Kidney epithelial cell (primary cell): ENCODE data around the gene TMEM134. TPM values are rescaled to one million over a fixed set of nuclear protein-coding genes. Genes with fewer than 3 reads are reported as not detected.

ENCODE experiments used
- DNase-seq: peaks from one replicate; pipeline ENCODE4 v3.0.0-alpha.2; 2010; ENCODE audit warnings: low read depth
- H3K27me3 ChIP-seq: 2 replicates; pipeline ENCODE4 v1.6.0; 2011; ENCODE audit warnings: low read length; ENCODE audit not compliant: control insufficient read depth, insufficient read depth
- H3K36me3 ChIP-seq: 2 replicates; pipeline ENCODE4 v1.5.1; 2011; ENCODE audit warnings: low read length; ENCODE audit not compliant: control insufficient read depth, insufficient read depth
- H3K4me3 ChIP-seq: 2 replicates; pipeline ENCODE4 v1.5.1; 2011; ENCODE audit warnings: low read depth, mild to moderate bottlenecking, control low read depth, low read length
- CTCF ChIP-seq: IDR thresholded peaks from 2 replicates; pipeline ENCODE4 v1.5.1; 2011; ENCODE audit warnings: mild to moderate bottlenecking, moderate library complexity, low read length, control low read depth, inconsistent platforms; ENCODE audit not compliant: insufficient read depth, poor library complexity, severe bottlenecking
- total RNA-seq: library from RNA; depleted of rRNA; stranded (reverse); fragments of >200 nt; gene quantifications from 2 replicates; pipeline ENCODE4 v1.2.3, GENCODE V29; 2015

TMEM134 gene
- total RNA-seq, 1 donor from 2014 or later, result 102 TPM

- no peaks in the 10 kb centered on the region for H3K36me3 ChIP-seq
- DNase-seq, result no peak
- no peak overlapping the region for H3K4me3 ChIP-seq
- H3K27me3 ChIP-seq, result peaks cover 4% of the 10 kb centered on the region
- TF ChIP-seq CTCF, result no peak
Observed at GRCh38 chr11:67451658-67451976, 17.4 kb downstream of the TMEM134 start.

- H3K36me3 ChIP-seq, result no peaks in the 10 kb centered on the region
- no peak for DNase-seq
- H3K4me3 ChIP-seq, result no peak overlapping the region
- peaks cover 3% of the 10 kb centered on the region for H3K27me3 ChIP-seq
- no peak for TF ChIP-seq CTCF
Observed at GRCh38 chr11:67450796-67451657, 18.0 kb downstream of the TMEM134 start.

GRCh38 chr11:67449116-67449844 is 19.8 kb downstream of the TMEM134 start:
- no peak for DNase-seq
- TF ChIP-seq CTCF, result no peak
- Histone ChIP-seq H3K36me3 (no peaks in the 10 kb centered on the region), H3K4me3 (no peak overlapping the region), H3K27me3 (no peaks in the 10 kb centered on the region)

- no peak for TF ChIP-seq CTCF
- DNase-seq, result no peak
- Histone ChIP-seq H3K36me3 (no peaks in the 10 kb centered on the region), H3K4me3 (no peak overlapping the region), H3K27me3 (no peaks in the 10 kb centered on the region)
Observed at GRCh38 chr11:67448220-67448609, 20.8 kb downstream of the TMEM134 start.

GRCh38 chr11:67445515-67445914 is 23.5 kb downstream of the TMEM134 start:
- no peak overlapping the region for H3K4me3 ChIP-seq
- H3K27me3 ChIP-seq, result no peaks in the 10 kb centered on the region
- TF ChIP-seq CTCF, result no peak
- no peaks in the 10 kb centered on the region for H3K36me3 ChIP-seq
- no peak for DNase-seq
